GDM1 (cell line): ENCODE data around the gene SNAPIN.

ENCODE experiments used
- DNase-seq: peaks from one replicate; lab custom pipeline; 2025; lab: John Stamatoyannopoulos, UW

The SNAPIN gene, protein sequence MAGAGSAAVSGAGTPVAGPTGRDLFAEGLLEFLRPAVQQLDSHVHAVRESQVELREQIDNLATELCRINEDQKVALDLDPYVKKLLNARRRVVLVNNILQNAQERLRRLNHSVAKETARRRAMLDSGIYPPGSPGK

GRCh38 chr1:153658400-153659174 lies at the start of gene SNAPIN:
Gene SNAPIN (plus strand): TSS chr1:153658703. CDS start chr1:153658744, 41 bp downstream.
- peak; percentile 76 for DNase-seq

DNA sequence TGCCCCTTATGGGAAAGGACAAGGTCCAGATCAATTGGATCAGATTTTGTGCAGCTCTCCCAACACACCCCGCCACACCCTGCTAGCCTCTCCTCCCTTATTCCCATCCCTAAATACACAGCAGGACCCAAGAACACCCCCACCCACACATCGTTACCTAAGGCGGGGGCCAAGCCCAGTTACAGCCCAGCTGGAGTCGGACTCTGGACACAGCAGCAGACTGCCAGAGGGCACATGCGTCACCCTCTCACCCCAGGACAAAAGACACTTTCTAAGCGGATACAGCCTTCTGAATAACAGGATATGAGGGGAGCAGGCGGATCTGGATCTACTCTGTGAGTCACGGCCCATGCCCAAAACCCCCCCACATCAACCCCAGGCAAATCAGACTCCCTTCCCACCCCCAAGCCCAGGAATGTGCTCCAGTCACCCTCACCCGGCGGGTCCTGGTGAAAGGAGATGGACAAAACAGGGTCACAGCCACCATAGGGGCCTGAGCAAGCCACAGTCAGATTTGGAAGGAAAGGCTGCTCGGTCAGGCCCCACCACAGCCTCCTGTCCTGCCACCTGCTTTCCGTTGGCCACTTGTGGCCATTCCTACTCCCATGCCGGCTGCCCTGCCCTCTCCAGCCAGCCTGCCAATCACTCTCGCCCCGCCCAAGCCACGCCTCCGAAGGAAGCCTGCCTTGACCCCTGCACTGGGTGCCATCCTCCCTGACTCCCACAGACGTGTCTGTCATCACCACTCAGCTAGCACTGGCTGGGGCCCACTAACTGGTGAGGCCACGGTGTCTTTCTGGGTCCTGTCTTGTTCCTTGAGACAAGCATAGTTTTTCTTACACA lies 49.5 kb upstream of the SNAPIN start:
- DNase-seq, result no peak

GRCh38 chr1:153609585-153609907 lies 49.0 kb upstream of the SNAPIN start:
- no peak for DNase-seq

DNA sequence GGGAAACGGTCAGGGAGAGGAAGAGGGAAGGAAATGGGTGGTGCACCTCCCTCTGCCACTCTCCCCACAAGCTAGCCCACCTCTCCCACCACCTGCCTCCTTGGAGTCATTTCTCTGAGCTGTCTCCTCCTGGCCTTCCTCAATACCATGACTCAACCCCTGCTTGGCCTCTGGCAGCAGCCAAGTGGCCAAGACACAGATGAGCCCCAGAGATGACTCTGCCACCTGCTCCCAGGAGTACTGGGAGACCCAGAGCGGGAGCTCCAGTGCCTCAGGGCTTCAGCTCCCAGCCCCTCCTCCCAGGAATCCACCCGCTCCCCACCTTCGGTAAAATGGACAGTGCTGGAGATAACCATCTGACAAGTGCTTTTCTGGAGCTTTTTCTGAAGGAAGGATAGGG lies 48.2 kb upstream of the SNAPIN start:
- DNase-seq, result no peak

- no peak for DNase-seq
These were observed 47.6 kb upstream of the SNAPIN start for GRCh38 chr1:153610811-153611301.

DNA sequence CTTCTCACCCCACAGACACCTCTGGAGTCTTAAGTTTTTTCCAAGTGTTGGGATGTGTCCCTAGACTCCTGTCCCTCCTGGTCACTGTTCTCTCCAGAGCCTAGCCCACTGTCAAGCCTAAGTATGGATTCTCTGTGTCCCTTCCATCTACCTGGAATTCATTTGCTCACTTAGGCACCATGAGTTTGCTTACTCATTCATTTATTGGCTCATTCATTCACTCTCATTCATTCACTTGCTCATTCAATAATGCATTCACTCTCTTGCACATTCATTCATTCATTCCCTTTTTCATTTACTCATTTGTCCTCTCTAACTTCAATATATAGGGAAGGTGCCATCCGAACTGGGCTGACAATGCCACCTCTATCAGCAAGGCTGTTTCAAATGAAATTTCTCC lies 47.1 kb upstream of the SNAPIN start:
- DNase-seq, result no peak

DNA sequence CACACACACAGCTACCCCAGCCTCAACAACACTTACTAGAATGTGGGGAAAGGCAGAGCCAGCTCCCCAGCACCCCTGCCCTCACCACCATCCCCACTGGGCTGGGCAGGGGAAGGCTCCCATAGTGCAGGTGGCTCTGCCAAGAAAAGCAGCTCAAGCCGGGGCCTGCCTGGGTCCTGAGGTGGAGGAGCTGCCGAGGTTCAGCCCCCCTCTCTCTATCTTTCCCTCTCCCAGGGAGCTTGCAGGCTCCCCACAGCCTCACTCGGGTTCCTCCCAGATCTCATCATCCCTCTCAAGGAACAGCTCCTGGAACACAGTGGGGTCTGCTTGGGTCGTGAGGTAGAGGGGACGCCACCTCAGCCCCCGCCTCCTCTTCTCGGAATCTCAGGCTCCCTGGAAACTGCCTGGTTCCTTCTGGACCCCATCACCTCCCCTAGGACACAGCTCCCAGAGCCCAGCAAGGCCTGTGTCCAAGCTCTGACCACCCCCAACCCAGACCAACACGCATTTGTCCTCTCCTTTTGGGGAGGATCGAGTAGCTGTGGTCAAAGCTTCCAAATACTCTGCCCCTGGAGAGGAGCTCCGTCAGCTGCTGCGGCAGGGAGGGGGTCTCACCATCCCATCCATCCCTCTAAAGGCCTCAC lies 46.3 kb upstream of the SNAPIN start:
- DNase-seq, result no peak

- DNase-seq, result no peak
These were observed 45.7 kb upstream of the SNAPIN start, which contains the start of gene S100A16 for GRCh38 chr1:153612755-153613331. Gene S100A16 (minus strand): TSS chr1:153613137. CDS start chr1:153608151, 4,986 bp downstream.

DNA sequence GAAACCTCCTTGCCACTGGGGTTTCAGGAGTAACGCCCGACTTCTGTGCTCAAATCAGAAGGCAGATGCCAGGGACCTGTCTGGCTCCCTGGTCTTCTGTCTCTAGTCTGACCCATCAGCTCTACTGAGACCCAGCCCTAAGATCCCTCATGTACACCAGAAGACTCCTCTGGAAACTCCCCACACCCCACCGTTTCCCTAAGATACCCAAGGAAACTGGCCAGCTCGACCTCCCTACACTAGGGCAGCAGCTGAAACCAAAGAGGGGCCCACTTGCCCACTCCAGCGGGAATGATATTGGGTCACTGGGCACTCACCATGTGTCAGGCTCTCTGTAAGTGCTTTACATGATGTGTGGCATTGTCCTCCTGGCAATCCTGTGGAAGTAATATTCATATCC lies 45.1 kb upstream of the SNAPIN start:
- DNase-seq, result no peak

GRCh38 chr1:153614189-153614900 lies 44.2 kb upstream of the SNAPIN start:
- DNase-seq, result no peak

DNA sequence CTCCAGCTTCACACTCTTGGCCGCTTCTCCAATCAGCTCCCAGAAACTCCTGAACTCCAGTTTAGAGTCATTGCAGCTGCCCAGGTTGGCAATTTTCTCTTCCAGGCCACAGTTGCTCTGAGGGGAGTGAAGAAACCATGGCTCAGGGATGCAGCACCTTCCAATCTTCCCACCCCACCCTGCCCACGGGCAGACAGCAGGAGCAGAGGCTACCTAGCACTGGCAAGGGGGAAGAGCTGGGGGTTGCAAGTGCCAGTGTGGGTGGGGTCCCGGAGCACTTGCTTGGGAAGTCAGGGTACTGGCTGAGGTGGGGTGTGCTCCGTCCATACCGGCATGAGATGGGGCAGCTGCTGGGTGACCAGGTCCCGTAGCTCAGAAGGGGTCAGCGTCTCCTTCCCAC lies 43.6 kb upstream of the SNAPIN start:
- DNase-seq, result no peak

GRCh38 chr1:153615406-153615805 lies 43.1 kb upstream of the SNAPIN start:
- no peak for DNase-seq

GRCh38 chr1:153616144-153616916 lies 42.2 kb upstream of the SNAPIN start, which contains the start of gene S100A14:
Gene S100A14 (minus strand): TSS chr1:153616325. CDS start chr1:153615858, 467 bp downstream.
- DNase-seq, result no peak

- DNase-seq, result no peak
These were observed 41.6 kb upstream of the SNAPIN start for GRCh38 chr1:153616917-153617311.

DNA sequence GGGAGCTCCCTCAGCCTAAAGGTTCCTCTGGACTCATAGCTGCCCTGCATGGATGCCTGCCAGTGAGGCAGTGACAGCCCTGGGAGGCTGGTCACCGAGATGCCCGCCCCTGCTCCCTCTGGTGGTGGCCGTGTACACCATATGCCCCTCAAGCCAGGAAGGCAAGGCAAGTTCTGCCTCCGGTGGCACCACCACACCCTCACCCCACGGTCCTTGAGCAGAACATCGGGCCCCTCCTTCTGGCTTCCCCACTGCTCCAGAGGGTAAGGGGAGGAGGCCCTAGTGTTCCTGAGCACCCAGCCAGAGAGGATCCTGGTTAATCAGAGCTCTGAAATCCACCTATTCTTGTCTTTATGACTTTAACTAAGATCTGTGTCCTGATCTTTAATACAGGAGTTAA lies 40.8 kb upstream of the SNAPIN start:
- peak; percentile 59 for DNase-seq

DNA sequence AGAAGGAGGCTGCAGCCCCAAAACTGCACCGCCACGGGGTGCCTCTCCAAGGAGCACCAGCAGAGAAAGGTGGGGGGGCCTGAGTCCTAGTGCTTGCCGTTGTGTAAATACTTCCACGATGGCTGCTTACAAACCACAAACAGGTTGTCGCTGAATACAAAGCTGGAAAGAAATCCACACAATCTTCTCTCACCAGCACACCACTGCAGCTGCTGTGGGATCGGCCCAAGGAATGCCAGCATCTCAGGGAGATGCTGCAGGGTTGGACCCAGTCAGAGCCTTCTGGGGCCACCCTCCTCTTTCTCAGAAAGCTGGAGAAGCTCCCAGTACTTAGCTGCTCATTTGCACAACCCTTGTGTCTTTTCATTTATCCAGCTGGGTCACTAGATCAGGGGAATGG lies 39.3 kb upstream of the SNAPIN start:
- no peak for DNase-seq

DNA sequence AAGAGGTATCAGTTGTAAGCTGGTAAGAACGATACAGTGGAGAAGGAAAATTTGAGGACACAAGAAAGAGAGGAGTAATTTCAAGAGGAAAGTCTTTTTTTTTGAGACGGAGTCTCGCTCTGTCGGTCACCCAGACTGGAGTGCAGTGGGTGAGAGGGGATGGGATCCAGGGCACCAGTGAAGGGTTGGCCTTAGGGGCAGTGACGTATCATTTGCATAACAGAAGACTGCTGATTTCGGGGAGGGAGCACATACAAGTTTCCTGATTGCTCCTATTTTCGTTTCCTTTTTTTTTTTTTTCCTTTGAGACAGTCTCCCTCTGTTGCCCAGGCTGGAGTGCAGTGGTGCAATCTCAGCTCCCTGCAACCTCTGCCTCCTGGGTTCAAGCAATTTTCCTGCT lies 35.4 kb upstream of the SNAPIN start:
- no peak for DNase-seq

- DNase-seq, result no peak
These were observed 33.4 kb upstream of the SNAPIN start for GRCh38 chr1:153624965-153625611.

GRCh38 chr1:153626477-153626903 lies 32.0 kb upstream of the SNAPIN start:
- DNase-seq, result no peak
